Measurements from ENCODE around the gene DICER1.

DNA sequence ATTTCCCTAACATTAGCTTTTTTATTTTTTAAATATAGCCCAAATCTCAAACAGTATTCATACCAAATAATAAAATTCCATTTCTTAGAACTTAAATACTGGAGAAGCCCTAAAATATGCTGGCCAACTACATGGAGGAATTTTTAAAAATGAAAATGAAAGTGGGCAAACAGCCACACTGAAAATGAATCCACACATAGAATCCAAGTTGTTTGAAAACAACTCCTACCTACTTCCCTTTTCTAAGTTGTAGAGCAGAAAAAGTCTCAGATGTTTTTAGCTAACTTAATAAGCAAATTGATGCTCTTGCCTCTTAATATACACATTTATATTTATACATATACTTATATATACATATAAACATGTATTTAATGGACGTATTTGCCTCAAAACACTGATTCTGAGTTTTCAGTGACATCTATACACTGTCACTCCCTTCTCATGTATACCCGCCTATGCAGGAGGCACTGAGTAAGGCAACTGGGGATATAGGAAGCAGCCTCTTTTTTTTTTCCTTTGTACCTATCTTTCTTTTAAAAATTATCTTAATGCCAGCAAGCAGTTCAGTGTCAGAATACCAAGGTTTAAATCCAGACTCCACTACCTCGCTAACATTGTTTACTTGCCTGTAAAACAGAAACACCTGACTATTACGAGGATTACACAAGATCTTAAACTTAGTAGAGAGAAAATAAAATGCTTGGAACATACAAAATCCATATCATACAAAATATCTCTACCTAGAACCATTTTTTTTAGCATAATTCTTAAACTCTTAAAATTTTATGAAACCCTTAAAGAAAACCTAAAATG lies 13.3 kb downstream of the DICER1 start:
- no peak for TF ChIP-seq RNF2 (IDR thresholded peaks at IDR 0.05; ENCODE audit: borderline replicate concordance, low read depth)
- no peak for TF ChIP-seq CTCF (IDR thresholded peaks at IDR 0.05)
- TF ChIP-seq CBX8 (IDR thresholded peaks at IDR 0.05): no peak
- TF ChIP-seq, protein P1, sequence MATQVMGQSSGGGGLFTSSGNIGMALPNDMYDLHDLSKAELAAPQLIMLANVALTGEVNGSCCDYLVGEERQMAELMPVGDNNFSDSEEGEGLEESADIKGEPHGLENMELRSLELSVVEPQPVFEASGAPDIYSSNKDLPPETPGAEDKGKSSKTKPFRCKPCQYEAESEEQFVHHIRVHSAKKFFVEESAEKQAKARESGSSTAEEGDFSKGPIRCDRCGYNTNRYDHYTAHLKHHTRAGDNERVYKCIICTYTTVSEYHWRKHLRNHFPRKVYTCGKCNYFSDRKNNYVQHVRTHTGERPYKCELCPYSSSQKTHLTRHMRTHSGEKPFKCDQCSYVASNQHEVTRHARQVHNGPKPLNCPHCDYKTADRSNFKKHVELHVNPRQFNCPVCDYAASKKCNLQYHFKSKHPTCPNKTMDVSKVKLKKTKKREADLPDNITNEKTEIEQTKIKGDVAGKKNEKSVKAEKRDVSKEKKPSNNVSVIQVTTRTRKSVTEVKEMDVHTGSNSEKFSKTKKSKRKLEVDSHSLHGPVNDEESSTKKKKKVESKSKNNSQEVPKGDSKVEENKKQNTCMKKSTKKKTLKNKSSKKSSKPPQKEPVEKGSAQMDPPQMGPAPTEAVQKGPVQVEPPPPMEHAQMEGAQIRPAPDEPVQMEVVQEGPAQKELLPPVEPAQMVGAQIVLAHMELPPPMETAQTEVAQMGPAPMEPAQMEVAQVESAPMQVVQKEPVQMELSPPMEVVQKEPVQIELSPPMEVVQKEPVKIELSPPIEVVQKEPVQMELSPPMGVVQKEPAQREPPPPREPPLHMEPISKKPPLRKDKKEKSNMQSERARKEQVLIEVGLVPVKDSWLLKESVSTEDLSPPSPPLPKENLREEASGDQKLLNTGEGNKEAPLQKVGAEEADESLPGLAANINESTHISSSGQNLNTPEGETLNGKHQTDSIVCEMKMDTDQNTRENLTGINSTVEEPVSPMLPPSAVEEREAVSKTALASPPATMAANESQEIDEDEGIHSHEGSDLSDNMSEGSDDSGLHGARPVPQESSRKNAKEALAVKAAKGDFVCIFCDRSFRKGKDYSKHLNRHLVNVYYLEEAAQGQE (IDR thresholded peaks at IDR 0.05): no peak
- TF ChIP-seq NFE2L2 (conservative IDR thresholded peaks at IDR 0.05; ENCODE audit: low read length): no peak
- TF ChIP-seq POLR2A (IDR thresholded peaks at IDR 0.05; ENCODE audit: low read length): no peak
- no peak for TF ChIP-seq SREBF2 (IDR thresholded peaks at IDR 0.05)
- no peak for TF ChIP-seq RAD21 (conservative IDR thresholded peaks at IDR 0.05 in 1 of 2, IDR thresholded peaks at IDR 0.05 in 1 of 2)
- TF ChIP-seq RCOR1 (IDR thresholded peaks at IDR 0.05; ENCODE audit: low read depth, low read length): no peak
- no peak for TF ChIP-seq CHD4 (IDR thresholded peaks at IDR 0.05; ENCODE audit: borderline replicate concordance)
- TF ChIP-seq SMC3 (IDR thresholded peaks at IDR 0.05): no peak
- TF ChIP-seq, protein P2, sequence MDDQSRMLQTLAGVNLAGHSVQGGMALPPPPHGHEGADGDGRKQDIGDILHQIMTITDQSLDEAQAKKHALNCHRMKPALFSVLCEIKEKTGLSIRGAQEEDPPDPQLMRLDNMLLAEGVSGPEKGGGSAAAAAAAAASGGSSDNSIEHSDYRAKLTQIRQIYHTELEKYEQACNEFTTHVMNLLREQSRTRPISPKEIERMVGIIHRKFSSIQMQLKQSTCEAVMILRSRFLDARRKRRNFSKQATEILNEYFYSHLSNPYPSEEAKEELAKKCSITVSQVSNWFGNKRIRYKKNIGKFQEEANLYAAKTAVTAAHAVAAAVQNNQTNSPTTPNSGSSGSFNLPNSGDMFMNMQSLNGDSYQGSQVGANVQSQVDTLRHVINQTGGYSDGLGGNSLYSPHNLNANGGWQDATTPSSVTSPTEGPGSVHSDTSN (IDR thresholded peaks at IDR 0.05): no peak

All from A549 (cell line).